ENCODE measurements around the gene APOH.

DNA sequence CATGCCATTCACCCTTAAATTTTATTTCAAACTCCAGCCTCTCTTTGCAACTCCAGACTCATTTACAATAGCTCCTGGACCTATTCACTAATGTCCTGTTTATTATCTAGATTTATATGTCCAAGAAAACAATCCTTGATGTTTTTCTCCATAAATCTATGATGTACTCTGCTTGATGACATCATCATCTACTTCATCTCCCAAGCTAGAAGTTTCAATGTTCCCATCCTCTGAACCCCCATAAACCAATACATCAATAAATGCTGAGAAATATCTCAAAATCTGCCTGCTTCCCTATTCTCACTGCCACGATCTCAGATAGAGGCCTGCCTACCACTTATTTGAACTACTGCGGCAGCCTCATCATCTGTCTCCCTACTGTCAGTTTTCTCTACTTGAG, 41.5 kb downstream of the APOH start:
- TF ChIP-seq, protein P1, sequence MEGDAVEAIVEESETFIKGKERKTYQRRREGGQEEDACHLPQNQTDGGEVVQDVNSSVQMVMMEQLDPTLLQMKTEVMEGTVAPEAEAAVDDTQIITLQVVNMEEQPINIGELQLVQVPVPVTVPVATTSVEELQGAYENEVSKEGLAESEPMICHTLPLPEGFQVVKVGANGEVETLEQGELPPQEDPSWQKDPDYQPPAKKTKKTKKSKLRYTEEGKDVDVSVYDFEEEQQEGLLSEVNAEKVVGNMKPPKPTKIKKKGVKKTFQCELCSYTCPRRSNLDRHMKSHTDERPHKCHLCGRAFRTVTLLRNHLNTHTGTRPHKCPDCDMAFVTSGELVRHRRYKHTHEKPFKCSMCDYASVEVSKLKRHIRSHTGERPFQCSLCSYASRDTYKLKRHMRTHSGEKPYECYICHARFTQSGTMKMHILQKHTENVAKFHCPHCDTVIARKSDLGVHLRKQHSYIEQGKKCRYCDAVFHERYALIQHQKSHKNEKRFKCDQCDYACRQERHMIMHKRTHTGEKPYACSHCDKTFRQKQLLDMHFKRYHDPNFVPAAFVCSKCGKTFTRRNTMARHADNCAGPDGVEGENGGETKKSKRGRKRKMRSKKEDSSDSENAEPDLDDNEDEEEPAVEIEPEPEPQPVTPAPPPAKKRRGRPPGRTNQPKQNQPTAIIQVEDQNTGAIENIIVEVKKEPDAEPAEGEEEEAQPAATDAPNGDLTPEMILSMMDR (IDR thresholded peaks at IDR 0.05): no peak
- TF ChIP-seq POLR2A (IDR thresholded peaks at IDR 0.05): no peak

Data from vagina (tissue), 2 donors.